CD4-positive, alpha-beta T cell treated with Interleukin-4 for 1 hour (primary cell): ENCODE measurements around the gene C1QA.

ENCODE experiments used
- DNase-seq, 2 donors: peaks; one replicate each; pipeline ENCODE4 v3.0.0-alpha.2; 2020 to 2022

C1QA gene

GRCh38 chr1:22676916-22677583, 40.6 kb downstream of the C1QA start:
- DNase-seq, result no peak

GRCh38 chr1:22677931-22678896, 41.8 kb downstream of the C1QA start:
- DNase-seq, result no peak

GRCh38 chr1:22680726-22681125, 44.3 kb downstream of the C1QA start:
- DNase-seq, result no peak

GRCh38 chr1:22681556-22682276, 45.3 kb downstream of the C1QA start:
- no peak for DNase-seq

GRCh38 chr1:22683547-22683946, 47.1 kb downstream of the C1QA start:
- DNase-seq, result no peak

- DNase-seq, result no peak
Observed at GRCh38 chr1:22685591-22686059, 49.2 kb downstream of the C1QA start.

GRCh38 chr1:22687191-22687590, 50.8 kb downstream of the C1QA start:
- DNase-seq, result no peak

- DNase-seq, result no peak
Observed at GRCh38 chr1:22688466-22688865, 52.0 kb downstream of the C1QA start.
